22Rv1 (cell line): ENCODE data around the gene ZSCAN25.

ENCODE experiments used
- ZFX ChIP-seq: fragments of 450-650 bp; IDR thresholded peaks from 2 replicates; pipeline ENCODE4 v1.6.1; 2017; ENCODE audit warnings: antibody characterized with exemption, borderline replicate concordance
- TF ChIP-seq, protein P1 (sequence below): fragments of 450-650 bp; IDR thresholded peaks from 2 replicates; pipeline ENCODE4 v1.5.1; 2017; ENCODE audit warnings: mild to moderate bottlenecking

- TF ChIP-seq, protein P1, sequence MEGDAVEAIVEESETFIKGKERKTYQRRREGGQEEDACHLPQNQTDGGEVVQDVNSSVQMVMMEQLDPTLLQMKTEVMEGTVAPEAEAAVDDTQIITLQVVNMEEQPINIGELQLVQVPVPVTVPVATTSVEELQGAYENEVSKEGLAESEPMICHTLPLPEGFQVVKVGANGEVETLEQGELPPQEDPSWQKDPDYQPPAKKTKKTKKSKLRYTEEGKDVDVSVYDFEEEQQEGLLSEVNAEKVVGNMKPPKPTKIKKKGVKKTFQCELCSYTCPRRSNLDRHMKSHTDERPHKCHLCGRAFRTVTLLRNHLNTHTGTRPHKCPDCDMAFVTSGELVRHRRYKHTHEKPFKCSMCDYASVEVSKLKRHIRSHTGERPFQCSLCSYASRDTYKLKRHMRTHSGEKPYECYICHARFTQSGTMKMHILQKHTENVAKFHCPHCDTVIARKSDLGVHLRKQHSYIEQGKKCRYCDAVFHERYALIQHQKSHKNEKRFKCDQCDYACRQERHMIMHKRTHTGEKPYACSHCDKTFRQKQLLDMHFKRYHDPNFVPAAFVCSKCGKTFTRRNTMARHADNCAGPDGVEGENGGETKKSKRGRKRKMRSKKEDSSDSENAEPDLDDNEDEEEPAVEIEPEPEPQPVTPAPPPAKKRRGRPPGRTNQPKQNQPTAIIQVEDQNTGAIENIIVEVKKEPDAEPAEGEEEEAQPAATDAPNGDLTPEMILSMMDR: no peak
- TF ChIP-seq ZFX: no peak
Observed at GRCh38 chr7:99667179-99667578, 50.4 kb downstream of the ZSCAN25 start.
